SU-DHL-6 (cell line): ENCODE data around the gene ACER3.

Source experiments
- H2AFZ ChIP-seq: fragments of 200-600 bp; sonication (generic); 2 replicates; pipeline ENCODE4 v1.6.1; 2014; ENCODE audit warnings: low read depth, mild to moderate bottlenecking, moderate library complexity, mixed read lengths, antibody characterized with exemption, low read length; ENCODE audit not compliant: severe bottlenecking
- H3F3A ChIP-seq: fragments of 200-600 bp; shearing (Covaris generic); 2 replicates; pipeline ENCODE4 v1.6.0; 2016; ENCODE audit warnings: antibody characterized with exemption, mild to moderate bottlenecking; ENCODE audit not compliant: insufficient read depth
- H3K27ac ChIP-seq: fragments of 200-600 bp; sonication (generic); 2 replicates; pipeline ENCODE4 v1.5.1; 2016; ENCODE audit warnings: low read depth, mild to moderate bottlenecking, low read length, moderate library complexity, mixed read lengths
- H3K27me3 ChIP-seq: fragments of 200-600 bp; sonication (generic), shearing (Covaris generic); 2 replicates; pipeline ENCODE4 v1.6.0; 2014; ENCODE audit warnings: mild to moderate bottlenecking, low read length
- H3K36me3 ChIP-seq: fragments of 200-600 bp; sonication (generic); 2 replicates; pipeline ENCODE4 v1.6.1; 2014; ENCODE audit warnings: mild to moderate bottlenecking, low read length, mixed read lengths
- H3K4me2 ChIP-seq: fragments of 300-600, 200-600 bp; shearing (Covaris generic), sonication (generic); 2 replicates; pipeline ENCODE4 v1.6.0; 2014; ENCODE audit warnings: low read length, low read depth, mild to moderate bottlenecking; ENCODE audit not compliant: poor library complexity, severe bottlenecking
- H3K4me3 ChIP-seq: fragments of 200-600 bp; sonication (generic); 2 replicates; pipeline ENCODE4 v1.5.1; 2014; ENCODE audit warnings: antibody characterized with exemption, low read length, mild to moderate bottlenecking, mixed read lengths; ENCODE audit not compliant: insufficient read depth, poor library complexity, severe bottlenecking
- H3K79me2 ChIP-seq: fragments of 200-600 bp; sonication (generic); 2 replicates; pipeline ENCODE4 v1.6.1; 2014; ENCODE audit warnings: mild to moderate bottlenecking, low read length, moderate library complexity; ENCODE audit not compliant: insufficient read depth
- H3K9ac ChIP-seq: fragments of 200-600 bp; sonication (generic); 2 replicates; pipeline ENCODE4 v1.7.0; 2014; ENCODE audit warnings: mild to moderate bottlenecking, low read length
- H3K9me2 ChIP-seq: fragments of 200-600 bp; sonication (generic); replicated peaks from 2 replicates; pipeline ENCODE4 v1.6.1; 2014; ENCODE audit warnings: low read length; ENCODE audit not compliant: insufficient read depth
- H3K9me3 ChIP-seq: fragments of 200-600 bp; sonication (generic); 2 replicates; pipeline ENCODE4 v1.6.1; 2014; ENCODE audit warnings: low read length, mixed read lengths; ENCODE audit not compliant: insufficient read depth
- H4K20me1 ChIP-seq: fragments of 200-600 bp; sonication (generic); 2 replicates; pipeline ENCODE4 v1.6.1; 2014; ENCODE audit warnings: low read depth, mild to moderate bottlenecking, antibody characterized with exemption, low read length, moderate library complexity, mixed read lengths
- EZH2phosphoT487 ChIP-seq: fragments of 200-600 bp; sonication (generic), shearing (Covaris generic); conservative IDR thresholded peaks from 2 replicates; pipeline ENCODE4 v1.6.1; 2018; ENCODE audit warnings: mild to moderate bottlenecking, antibody characterized with exemption, low read length, moderate library complexity, mixed read lengths
- TF ChIP-seq, protein P1 (sequence below): fragments of 200-600 bp; sonication (generic); IDR thresholded peaks from one replicate; pipeline ENCODE4 v1.5.1; 2017; ENCODE audit warnings: antibody characterized with exemption, mild to moderate bottlenecking, low read length, moderate library complexity; ENCODE audit not compliant: insufficient read depth, poor library complexity, severe bottlenecking

The ACER3 gene

DNA sequence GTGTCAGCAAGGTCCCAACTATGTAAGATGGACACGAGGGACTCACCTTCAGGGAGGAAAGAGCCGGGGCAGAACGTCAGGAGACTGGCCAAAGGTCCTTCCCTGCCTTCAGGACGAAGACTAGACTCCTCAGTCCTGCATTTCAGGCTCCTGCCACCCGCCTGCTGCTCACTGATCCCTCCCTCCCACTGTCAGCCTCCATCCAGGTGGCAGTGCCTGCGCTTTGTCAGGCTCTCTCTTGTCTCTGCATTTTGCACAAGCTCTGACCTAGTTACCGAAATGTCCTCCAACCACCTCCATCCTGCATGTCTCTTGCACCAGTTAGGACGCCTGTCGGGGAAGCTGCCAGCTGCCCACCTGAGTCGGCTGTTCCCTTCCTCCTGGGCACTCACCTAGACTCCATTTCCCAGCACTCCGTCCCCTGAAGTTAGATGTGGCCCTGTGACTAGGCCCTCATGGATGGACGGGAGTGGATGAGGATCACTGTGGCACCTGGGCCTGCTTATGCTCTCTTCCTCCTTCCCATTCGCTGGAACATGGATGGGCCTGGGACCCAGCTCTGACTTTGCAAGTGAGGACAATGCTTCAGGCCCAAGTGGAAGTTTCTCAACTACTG lies 181.5 kb downstream of the ACER3 start:
- H3F3A ChIP-seq, result peaks cover 8% of the 10 kb centered on the region
- no peaks in the 10 kb centered on the region for H3K27me3 ChIP-seq
- no peak overlapping the region for H3K9ac ChIP-seq
- no peaks in the 10 kb centered on the region for H3K36me3 ChIP-seq
- no peaks in the 10 kb centered on the region for H3K9me3 ChIP-seq
- no peak overlapping the region for H2AFZ ChIP-seq
- no peak overlapping the region for H3K4me3 ChIP-seq
- H3K27ac ChIP-seq, result no peak overlapping the region
- no peaks in the 10 kb centered on the region for H3K79me2 ChIP-seq
- H3K4me2 ChIP-seq, result no peak overlapping the region
- no peaks in the 10 kb centered on the region for H4K20me1 ChIP-seq
- TF ChIP-seq EZH2phosphoT487, result no peak
- TF ChIP-seq, protein P1, sequence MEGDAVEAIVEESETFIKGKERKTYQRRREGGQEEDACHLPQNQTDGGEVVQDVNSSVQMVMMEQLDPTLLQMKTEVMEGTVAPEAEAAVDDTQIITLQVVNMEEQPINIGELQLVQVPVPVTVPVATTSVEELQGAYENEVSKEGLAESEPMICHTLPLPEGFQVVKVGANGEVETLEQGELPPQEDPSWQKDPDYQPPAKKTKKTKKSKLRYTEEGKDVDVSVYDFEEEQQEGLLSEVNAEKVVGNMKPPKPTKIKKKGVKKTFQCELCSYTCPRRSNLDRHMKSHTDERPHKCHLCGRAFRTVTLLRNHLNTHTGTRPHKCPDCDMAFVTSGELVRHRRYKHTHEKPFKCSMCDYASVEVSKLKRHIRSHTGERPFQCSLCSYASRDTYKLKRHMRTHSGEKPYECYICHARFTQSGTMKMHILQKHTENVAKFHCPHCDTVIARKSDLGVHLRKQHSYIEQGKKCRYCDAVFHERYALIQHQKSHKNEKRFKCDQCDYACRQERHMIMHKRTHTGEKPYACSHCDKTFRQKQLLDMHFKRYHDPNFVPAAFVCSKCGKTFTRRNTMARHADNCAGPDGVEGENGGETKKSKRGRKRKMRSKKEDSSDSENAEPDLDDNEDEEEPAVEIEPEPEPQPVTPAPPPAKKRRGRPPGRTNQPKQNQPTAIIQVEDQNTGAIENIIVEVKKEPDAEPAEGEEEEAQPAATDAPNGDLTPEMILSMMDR, result no peak
- H3K9me2 ChIP-seq, result no peaks in the 10 kb centered on the region

DNA sequence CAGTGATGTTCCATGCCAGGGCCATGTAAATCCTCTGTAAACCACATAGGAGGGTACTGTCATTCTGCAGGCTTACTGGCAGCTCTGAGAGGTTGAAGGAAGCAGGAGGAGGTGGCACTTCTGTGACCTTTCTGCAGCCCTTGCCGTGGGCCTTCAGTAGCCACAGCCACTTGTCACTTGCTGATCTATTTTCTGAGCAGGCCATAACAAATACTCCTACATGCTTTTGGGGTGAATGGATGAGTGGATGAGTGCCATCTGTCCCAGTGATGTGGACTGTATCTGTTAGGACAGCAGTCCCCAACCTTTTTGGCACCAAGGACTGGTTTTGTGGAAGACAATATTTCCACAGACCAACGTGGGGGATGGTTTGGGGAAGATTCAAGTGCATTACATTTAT lies 183.6 kb downstream of the ACER3 start:
- Histone ChIP-seq H3K79me2 (no peaks in the 10 kb centered on the region), H3K4me3 (no peak overlapping the region), H3K9me2 (no peaks in the 10 kb centered on the region), H3K9ac (no peak overlapping the region), H4K20me1 (no peaks in the 10 kb centered on the region), H3K4me2 (no peak overlapping the region), H3F3A (peaks cover 9% of the 10 kb centered on the region), H3K36me3 (no peaks in the 10 kb centered on the region), H3K9me3 (no peaks in the 10 kb centered on the region), H3K27ac (no peak overlapping the region), H3K27me3 (no peaks in the 10 kb centered on the region), H2AFZ (no peak overlapping the region)
- TF ChIP-seq, protein P1, result no peak

DNA sequence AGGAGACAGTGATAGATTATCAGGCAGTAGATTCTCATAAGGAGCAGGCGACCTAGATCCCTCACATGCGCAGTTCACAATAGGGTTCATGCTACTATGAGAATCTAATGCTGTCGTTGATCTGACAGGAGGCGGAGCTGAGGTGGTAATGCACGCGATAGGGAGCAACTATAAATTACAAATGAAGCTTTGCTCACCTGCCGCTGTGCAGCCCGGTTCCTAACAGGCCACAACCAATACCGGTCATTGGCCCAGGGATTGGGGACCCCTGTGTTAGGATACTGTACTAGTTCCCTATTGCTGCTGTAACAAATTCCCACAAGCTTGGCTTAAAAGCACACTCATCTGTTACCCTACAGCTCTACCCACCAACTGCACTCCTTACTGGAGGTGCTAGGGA lies 184.2 kb downstream of the ACER3 start:
- Histone ChIP-seq H3K9ac (no peak overlapping the region), H2AFZ (no peak overlapping the region), H3K27ac (no peak overlapping the region), H3K4me2 (no peak overlapping the region), H3K9me3 (no peaks in the 10 kb centered on the region), H3K9me2 (no peaks in the 10 kb centered on the region), H3F3A (peaks cover 9% of the 10 kb centered on the region), H4K20me1 (no peaks in the 10 kb centered on the region), H3K79me2 (no peaks in the 10 kb centered on the region), H3K4me3 (no peak overlapping the region), H3K36me3 (no peaks in the 10 kb centered on the region), H3K27me3 (no peaks in the 10 kb centered on the region)
- TF ChIP-seq, protein P1, result no peak
- no peak for TF ChIP-seq EZH2phosphoT487
